Measurements from ENCODE around the gene ALDH1B1.

Gene ALDH1B1

DNA sequence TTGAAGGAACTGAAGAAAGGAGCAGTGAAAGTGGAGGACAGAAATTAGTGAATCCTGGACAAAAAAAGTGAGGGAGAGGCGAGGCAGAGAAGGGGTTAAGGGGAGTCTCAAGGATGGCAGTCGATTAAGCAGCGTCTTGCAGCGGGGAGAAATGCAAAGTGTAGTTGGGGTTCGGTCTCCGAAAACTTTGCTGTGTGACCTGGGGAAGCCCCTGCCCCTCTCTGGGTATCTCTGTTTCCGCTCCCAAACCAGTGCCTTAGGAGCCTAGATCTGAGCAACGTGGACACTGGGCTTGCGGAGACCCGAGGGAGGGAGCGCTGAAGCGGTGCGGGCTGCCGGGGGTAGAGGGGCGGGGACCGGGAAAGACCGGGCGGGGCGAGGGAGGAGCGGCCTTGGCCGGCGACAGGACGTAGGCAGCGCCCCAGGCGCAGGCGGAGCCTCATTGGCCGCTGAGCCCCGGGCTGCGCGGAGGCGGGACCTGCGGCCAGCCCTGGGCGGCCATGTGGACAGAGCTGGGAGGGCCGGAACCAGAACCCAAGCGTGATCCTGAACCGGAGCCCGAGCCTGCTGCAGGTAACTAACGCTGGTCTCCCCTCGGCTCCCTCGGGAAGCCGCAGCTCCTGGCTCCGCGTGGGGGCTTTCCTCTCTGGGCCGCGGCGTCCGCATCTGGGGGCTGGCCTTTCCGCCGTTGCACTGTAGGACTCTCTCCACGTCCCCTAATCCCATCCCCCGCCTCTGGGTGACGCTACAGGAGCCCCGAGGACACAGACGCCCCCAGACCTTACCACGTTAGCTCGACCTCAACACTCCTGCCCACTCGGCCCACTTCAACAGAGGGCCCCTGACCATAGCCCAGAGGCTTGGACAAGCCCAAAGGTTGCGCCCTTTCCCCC, at the start of gene ALDH1B1:
TSS of gene ALDH1B1 (plus strand) at position 468 of the 893 bp plus-strand sequence. CDS start 3,047 bp downstream, outside the sequence.
- DNase-seq = peak; percentile 64

DNA sequence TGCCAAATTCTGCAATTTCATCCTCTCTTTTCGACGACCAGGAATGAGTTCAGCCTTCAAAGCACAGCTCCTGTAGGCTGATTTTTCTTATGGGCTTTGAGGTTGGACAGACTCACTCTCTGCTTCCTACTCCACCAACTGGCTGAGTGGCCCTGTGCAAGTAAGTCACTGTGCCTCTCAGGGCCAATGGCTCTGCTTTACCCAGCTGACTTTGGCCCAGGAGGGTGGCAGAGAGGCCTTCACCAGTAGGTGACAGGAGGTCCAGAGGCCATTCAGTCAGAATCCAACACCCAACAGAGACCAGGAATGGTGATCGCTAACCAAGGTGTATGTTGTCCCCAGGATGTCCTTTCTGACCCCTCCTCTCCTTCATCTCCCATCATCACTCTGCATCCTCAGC, 49.5 kb upstream of the ALDH1B1 start:
- DNase-seq = no peak

- no peak for DNase-seq
These were observed 49.0 kb upstream of the ALDH1B1 start for GRCh38 chr9:38343552-38343951.

- no peak for DNase-seq
These were observed 47.8 kb upstream of the ALDH1B1 start for GRCh38 chr9:38344566-38345324.

DNA sequence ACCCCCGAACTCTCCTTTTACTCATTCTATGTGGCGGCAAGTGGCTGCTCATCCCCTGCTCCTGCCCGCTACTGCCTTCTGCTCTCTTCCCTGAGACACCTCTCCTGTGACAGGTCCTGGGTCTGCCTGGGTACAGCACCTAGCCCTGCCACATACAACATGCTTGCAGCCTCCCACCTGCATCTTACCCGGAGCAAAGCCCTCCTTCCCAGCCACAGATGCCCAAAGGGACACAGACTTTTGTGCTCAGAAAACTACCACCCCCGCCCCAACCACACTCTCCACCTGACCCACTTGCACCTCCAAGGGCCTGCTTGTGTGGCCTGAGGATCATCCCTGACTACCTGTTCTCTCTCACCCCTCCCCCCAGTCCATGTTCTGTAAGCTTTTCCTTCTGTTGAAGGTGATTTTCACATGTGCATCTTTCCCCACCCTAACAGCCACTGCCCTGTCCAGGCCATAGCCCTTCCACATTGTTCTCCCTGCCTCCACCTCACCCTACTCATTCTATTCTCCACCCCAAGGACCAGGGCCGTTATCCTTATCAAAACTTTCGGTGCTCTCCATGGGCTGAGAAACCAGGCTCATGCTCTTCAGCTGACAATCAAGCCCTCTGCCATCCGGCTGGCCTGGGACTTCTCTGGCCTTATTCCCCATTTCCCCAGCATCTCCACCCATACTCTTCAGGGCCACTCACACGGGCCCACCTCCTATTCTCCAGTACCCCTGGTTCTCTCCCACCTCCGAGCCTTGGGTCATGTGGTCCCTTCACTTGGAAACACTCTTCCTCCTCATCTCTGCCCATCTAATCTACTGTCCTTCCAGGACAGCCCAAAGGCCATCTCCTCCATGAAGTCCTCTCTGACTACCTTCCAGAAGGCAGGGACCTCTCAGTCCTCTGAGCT, 46.4 kb upstream of the ALDH1B1 start:
- no peak for DNase-seq

DNA sequence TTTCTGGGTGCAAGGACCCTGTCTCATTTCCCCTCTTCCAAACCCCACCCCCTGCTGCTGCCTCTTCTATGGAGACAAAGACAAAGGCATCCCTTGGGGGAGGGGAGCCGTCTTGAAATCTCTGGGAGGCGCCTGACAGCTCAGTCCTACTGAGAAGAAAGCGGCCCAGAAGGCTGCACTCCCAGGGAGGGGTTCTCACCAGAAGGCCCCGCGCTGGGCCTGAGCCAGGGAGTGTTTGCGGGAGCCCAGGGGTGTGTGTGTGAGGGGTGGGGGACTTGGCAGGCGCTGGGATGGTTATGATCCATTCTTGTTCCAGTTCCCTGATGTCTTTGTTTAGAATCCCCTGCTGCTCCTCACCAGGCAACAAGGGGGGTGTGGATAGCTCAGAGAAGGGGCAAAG, 45.7 kb upstream of the ALDH1B1 start:
- DNase-seq = no peak

DNA sequence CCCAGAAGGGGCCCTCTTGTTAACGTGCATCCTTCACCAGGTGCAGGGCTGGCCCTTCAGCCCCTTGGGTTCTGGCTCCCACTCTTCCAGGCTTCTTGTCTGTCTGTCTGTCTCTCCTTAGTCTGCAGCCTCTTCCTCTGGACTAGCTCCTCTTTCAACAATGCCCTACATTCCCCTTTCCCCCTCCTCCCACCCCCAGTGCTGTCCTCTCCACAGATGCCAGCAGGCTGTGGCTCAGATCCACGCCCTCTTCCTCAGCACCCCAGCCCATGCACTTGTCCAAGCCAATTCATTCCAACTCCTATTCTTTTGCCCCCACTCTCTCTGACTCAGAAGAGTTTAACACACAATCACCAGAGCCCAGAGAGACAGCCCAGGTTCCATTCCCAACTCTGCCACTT, 45.2 kb upstream of the ALDH1B1 start:
- no peak for DNase-seq

- no peak for DNase-seq
These were observed 44.6 kb upstream of the ALDH1B1 start for GRCh38 chr9:38347946-38348345.

DNA sequence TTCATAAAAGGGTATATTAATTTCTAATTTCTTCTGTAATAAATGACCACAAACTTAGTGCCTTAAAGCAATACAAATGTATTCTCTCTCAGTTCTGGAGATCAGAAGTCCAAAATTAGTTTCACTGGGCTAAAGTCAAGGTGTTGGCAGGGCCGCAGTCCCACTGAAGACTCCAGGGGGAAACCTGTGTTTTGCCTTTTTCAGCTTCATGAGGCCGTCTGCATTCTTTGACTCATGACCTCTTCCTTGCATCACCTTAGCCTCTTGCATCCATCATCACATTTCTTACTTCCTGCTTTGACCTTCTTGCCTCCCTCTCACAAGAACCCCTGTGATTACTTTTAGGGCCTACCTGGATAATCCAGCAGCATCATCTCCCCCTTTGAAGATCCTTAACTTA, 42.0 kb upstream of the ALDH1B1 start:
- no peak for DNase-seq

DNA sequence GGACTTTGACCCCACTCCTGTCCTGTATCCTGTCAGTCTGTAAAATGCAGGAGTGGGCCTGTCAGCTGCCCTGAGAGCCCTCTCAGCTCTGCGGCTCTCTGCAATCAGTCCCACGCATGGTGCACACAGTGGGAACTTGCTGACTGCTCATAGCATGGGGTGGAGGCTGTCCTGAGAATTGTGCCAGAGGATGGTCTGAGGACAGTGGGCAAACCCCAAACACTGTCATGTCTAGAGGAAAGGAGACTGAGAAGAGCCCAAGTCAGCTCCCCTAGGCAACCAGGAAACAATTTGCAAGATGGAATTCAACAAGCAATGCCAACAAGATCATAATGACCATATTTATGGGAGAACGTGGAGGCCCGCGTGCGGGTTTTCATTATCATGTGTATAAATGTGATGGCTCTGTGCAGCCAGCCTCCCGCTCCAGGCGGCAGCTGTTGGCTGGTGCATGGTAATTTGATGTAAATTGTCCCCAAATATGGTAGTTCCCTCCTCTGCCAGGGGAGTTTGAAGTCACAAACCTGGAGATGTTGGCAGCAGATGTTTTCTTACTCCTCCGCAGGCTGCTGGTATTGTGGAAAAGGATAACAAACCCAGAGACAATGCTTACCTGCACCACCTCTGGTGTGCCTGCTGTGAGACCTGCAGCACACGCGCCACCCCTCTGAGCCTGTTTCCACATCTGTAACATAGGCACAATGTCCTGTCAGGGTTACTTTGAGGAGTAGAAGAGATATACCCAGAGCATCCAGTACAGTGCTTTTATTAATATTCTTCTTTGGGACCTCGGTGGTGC, 39.8 kb upstream of the ALDH1B1 start:
- no peak for DNase-seq

DNA sequence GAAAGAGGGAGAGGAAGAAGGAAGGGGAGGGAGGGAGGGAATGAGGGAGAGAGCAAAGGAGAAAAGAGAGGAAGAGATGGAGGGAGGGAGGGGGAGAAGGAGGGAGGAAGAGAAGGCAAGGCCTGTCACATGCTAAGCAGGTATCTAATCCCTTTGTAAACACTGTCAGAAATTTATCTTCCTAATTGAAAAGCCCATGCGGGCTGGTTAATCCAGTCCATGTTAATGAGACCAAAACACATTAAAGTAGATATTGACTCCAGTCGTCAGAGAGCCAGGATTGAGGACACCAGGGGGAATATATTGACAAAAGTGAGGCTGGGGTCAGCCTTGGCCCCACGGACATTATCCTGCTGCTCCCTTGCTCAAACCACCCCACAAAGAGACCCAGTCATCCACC, 37.4 kb upstream of the ALDH1B1 start:
- no peak for DNase-seq

DNA sequence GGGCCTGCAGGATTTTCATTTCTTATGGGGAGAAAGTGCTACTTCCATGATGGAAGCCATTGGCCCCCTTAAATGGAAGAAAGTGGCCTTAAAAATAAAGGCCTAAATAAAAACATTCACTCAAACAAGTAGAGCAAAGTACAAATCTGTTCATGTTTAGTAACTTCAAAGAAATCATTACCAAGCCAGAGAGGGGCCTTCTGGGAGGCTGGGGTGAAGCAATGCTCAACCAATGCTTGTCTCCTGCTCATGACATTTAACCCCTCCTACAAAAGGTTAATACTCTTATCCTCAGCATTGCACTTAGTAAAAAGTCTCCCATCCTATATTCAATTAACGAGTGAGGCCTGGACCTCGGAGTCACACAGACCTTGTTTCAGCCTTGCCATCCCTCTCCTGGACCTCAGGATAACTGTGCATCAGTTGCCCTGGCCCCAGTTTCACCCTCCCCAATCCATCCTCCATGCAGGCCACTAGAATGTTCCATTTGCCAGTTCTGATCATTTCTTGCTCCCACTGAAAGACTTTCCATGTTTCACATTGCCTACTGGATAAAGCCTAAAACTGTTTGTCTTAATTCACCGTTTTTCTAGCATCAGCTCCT, 36.9 kb upstream of the ALDH1B1 start:
- no peak for DNase-seq

GRCh38 chr9:38356851-38357250, 35.7 kb upstream of the ALDH1B1 start:
- DNase-seq = no peak

- DNase-seq = no peak
These were observed 35.0 kb upstream of the ALDH1B1 start for GRCh38 chr9:38357350-38358114.

- no peak for DNase-seq
These were observed 33.9 kb upstream of the ALDH1B1 start for GRCh38 chr9:38358390-38359296.

- no peak for DNase-seq
These were observed 33.2 kb upstream of the ALDH1B1 start for GRCh38 chr9:38359297-38359653.

DNA sequence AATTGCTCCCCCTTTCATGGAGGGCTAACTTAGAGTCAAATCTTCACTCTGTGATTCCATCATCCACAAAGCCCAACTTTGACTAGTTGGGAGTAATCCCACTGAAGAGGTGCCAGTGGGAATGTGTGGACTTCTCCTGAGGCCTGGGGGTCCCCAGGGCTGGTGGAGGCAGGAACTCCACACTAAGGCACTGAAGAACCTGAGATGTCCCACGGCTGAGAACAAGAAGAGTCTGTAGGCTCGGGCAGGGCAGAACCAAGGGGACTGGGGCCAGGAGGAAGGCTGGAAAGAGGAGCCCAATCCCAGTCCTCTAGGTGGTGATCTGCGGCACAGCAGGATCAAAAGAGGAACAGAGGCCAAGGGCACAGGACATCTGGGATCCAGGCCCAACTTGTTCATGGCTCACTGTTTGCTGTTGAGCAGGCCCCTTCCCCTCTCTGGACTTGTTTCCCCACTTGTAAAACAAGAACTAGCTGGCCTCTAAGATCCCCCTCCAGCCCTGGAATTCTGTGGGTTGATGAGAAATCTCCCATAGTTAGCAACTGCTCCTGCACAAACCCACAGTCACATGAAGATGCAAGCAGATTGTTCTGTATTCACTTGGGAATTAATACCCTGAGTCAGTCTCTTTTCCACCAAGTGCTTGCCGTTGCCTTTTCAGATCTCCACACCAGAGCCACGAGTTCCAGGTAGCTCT, 32.7 kb upstream of the ALDH1B1 start:
- DNase-seq = no peak

DNA sequence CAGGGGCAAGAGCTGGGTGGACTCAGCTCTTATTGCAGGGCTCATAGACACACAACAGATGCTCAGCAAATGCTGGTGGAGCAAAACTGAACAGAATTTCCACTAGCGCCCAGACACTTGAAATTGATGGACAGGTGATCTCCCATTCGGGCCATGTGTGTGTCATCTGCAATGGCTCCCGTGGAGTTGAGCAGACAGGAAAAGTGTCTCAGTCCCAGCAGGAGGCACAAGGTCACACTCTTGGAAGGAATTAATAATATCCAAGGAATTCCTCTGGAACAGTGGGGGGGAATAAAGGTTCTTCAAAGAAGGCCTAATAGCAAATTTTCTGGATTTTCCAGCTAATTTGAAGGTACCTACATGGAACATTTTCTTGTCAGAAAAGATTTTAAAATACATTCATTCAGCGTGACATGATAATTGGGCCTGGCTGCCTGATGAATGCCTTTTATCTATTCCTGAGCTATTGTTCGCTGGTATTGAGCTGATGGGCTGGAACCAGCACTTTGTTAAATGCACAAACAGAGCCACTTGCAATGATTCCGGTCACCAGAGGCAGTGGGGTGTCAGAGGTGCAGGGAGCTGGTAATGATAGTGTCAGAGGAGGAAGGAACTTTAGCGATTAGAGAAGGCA, 31.5 kb upstream of the ALDH1B1 start:
- DNase-seq = no peak

- DNase-seq = no peak
These were observed 31.0 kb upstream of the ALDH1B1 start for GRCh38 chr9:38361473-38361850.
